ENCODE results near the gene NTF3. TPM values are rescaled to one million over a fixed set of nuclear protein-coding genes. Genes with fewer than 3 reads are reported as not detected.
A peak's percentile ranks its signal among the peaks of the same experiment; 100 is the strongest.

Gene NTF3
- under 1 TPM in 3 of 6 donors, not detected in 3; 0.46 to 0.71 (median 0.54) TPM for total RNA-seq

- no peaks in the 10 kb centered on the region for H3K36me3 ChIP-seq
- 1 to 3% methylated on average over 19 to 30 of the region's 34 CpGs for WGBS, 2 donors
- DNase-seq (peak in 1 of 2 donors; percentile 84), ATAC-seq (ENCODE audit: low FRiP score in 2 of 2) (no peak)
- peaks cover 0 to 50% (median 24%) of the 10 kb centered on the region in 4 donors for H3K27me3 ChIP-seq
- TF ChIP-seq EP300 (IDR thresholded peaks at IDR 0.05) (no peak), CTCF (IDR thresholded peaks at IDR 0.05) (no peak), POLR2A (IDR thresholded peaks at IDR 0.05) (no peak), POLR2AphosphoS5 (IDR thresholded peaks at IDR 0.05) (no peak)
- peak within 1 kb of the TSS in 2 of 4 donors; percentile 13 to 44 for H3K27ac ChIP-seq
- peaks cover 22 to 36% (median 30%) of the 10 kb centered on the region in 4 donors for H3K4me1 ChIP-seq
- H3K9me3 ChIP-seq, result no peaks in the 10 kb centered on the region
- H3K4me3 ChIP-seq, result peak within 1 kb of the TSS in 3 of 4 donors; percentile 29 to 44 (median 38)
Observed at GRCh38 chr12:5432011-5432400, at the start of gene NTF3. Gene NTF3, plus strand, starts transcription at chr12:5432108. Its CDS starts 217 bp downstream, at chr12:5432325.

GRCh38 chr12:5384015-5384414, 47.9 kb upstream of the NTF3 start:
- WGBS, 2 donors, result 85 to 90% methylated on average over 4 of the region's 4 CpGs
- Histone ChIP-seq H3K27me3 (no peaks in the 10 kb centered on the region), H3K9me3 (no peaks in the 10 kb centered on the region), H3K4me3 (no peak overlapping the region), H3K36me3 (no peaks in the 10 kb centered on the region), H3K27ac (no peak overlapping the region), H3K4me1 (no peaks in the 10 kb centered on the region)
- ATAC-seq (ENCODE audit: low FRiP score in 2 of 2) (no peak), DNase-seq (no peak)
- TF ChIP-seq POLR2A (IDR thresholded peaks at IDR 0.05), result no peak
- TF ChIP-seq POLR2AphosphoS5 (IDR thresholded peaks at IDR 0.05), result no peak
- no peak for TF ChIP-seq EP300 (IDR thresholded peaks at IDR 0.05)
- no peak for TF ChIP-seq CTCF (IDR thresholded peaks at IDR 0.05)

- TF ChIP-seq EP300 (IDR thresholded peaks at IDR 0.05) (no peak), POLR2A (IDR thresholded peaks at IDR 0.05) (no peak), POLR2AphosphoS5 (IDR thresholded peaks at IDR 0.05) (no peak), CTCF (IDR thresholded peaks at IDR 0.05) (no peak)
- Histone ChIP-seq H3K4me3 (no peak overlapping the region), H3K27me3 (no peaks in the 10 kb centered on the region), H3K36me3 (no peaks in the 10 kb centered on the region), H3K27ac (no peak overlapping the region), H3K9me3 (no peaks in the 10 kb centered on the region), H3K4me1 (no peaks in the 10 kb centered on the region)
- ATAC-seq (ENCODE audit: low FRiP score in 2 of 2) (no peak), DNase-seq (no peak)
- 82 to 85% methylated on average over 5 of the region's 5 CpGs for WGBS, 2 donors
Observed at GRCh38 chr12:5388581-5389535, 43.0 kb upstream of the NTF3 start.

- TF ChIP-seq POLR2AphosphoS5 (IDR thresholded peaks at IDR 0.05) (no peak), CTCF (IDR thresholded peaks at IDR 0.05) (no peak)
- Histone ChIP-seq H3K36me3 (no peaks in the 10 kb centered on the region), H3K9me3 (no peaks in the 10 kb centered on the region), H3K27ac (no peak overlapping the region), H3K4me1 (no peaks in the 10 kb centered on the region), H3K4me3 (no peak overlapping the region), H3K27me3 (no peaks in the 10 kb centered on the region)
- no peak for DNase-seq
- no peak for ATAC-seq (ENCODE audit: low FRiP score in 2 of 2)
- WGBS, 2 donors, result 83 to 94% methylated on average over 5 to 6 of the region's 6 CpGs
Observed at GRCh38 chr12:5390174-5390799, 41.6 kb upstream of the NTF3 start.

All from upper lobe of left lung (tissue), 6 donors.